ENCODE results near the gene SPSB1. TPM values are rescaled to one million over a fixed set of nuclear protein-coding genes. Genes with fewer than 3 reads are reported as not detected.

The SPSB1 gene
- total RNA-seq, 2 donors from 2014 or later, result 20.4 to 26.9 TPM

GRCh38 chr1:9362488-9362887 lies 69.8 kb downstream of the SPSB1 start:
- Histone ChIP-seq H3K27ac (ENCODE audit: low read depth, low read length) (no peak overlapping the region), H3K9ac (ENCODE audit: extremely low read depth, low read length, poor library complexity, severe bottlenecking) (no peak overlapping the region), H3K36me3 (ENCODE audit: control insufficient read depth, insufficient read depth, low read length) (peaks cover 4% of the 10 kb centered on the region), H3K4me1 (ENCODE audit: control insufficient read depth, insufficient read depth, low read length) (no peaks in the 10 kb centered on the region), H3K27me3 (ENCODE audit: control insufficient read depth, insufficient read depth, low read length, poor library complexity, severe bottlenecking) (no peaks in the 10 kb centered on the region), H3K4me3 (ENCODE audit: low read length) (no peak overlapping the region), H3K9me3 (ENCODE audit: control insufficient read depth, low read length) (no peaks in the 10 kb centered on the region)
- DNase-seq, result no peak
- Mint-ChIP-seq H3K4me1 (no peaks in the 10 kb centered on the region), H3K36me3 (ENCODE audit: low read depth) (peaks cover 20% of the 10 kb centered on the region), H3K27ac (no peak overlapping the region), H3K27me3 (ENCODE audit: insufficient read depth) (no peaks in the 10 kb centered on the region), H3K4me3 (no peak overlapping the region), H3K9me3 (no peaks in the 10 kb centered on the region)
- TF ChIP-seq, protein P1, sequence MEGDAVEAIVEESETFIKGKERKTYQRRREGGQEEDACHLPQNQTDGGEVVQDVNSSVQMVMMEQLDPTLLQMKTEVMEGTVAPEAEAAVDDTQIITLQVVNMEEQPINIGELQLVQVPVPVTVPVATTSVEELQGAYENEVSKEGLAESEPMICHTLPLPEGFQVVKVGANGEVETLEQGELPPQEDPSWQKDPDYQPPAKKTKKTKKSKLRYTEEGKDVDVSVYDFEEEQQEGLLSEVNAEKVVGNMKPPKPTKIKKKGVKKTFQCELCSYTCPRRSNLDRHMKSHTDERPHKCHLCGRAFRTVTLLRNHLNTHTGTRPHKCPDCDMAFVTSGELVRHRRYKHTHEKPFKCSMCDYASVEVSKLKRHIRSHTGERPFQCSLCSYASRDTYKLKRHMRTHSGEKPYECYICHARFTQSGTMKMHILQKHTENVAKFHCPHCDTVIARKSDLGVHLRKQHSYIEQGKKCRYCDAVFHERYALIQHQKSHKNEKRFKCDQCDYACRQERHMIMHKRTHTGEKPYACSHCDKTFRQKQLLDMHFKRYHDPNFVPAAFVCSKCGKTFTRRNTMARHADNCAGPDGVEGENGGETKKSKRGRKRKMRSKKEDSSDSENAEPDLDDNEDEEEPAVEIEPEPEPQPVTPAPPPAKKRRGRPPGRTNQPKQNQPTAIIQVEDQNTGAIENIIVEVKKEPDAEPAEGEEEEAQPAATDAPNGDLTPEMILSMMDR (conservative IDR thresholded peaks at IDR 0.05), result no peak
- 95 to 97% methylated on average over 10 to 12 of the region's 12 CpGs for WGBS, 2 experiments (ENCODE audit: insufficient coverage in 1 of 2, insufficient read length in 1 of 2)

DNA sequence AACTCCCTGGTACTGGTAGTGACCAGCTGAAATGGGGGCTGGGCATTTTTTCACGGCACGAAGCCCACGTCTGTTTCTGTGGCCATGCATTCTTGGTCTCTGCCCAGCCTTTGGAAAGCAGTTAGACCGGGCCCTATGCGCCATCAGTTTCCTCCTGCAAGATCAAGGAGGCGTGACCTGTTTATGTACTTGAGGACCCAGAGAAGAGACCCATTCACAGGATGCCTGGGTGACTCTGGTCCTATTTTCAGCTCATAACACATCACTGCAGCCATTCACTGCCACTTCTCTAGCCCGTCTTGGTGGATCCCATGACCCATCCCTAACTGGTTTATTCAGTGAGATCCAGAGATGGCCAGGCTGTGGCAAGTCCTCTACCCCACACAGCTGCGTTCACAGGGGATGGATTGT lies 70.4 kb downstream of the SPSB1 start:
- H3K27ac ChIP-seq (ENCODE audit: low read depth, low read length), result no peak overlapping the region
- WGBS, 2 experiments (ENCODE audit: insufficient coverage in 1 of 2, insufficient read length in 1 of 2), result 91 to 100% methylated on average over 4 to 8 of the region's 8 CpGs
- TF ChIP-seq, protein P1 (conservative IDR thresholded peaks at IDR 0.05), result no peak
- no peaks in the 10 kb centered on the region for H3K27me3 ChIP-seq (ENCODE audit: control insufficient read depth, insufficient read depth, low read length, poor library complexity, severe bottlenecking)
- DNase-seq, result no peak
- H3K4me3 ChIP-seq (ENCODE audit: low read length), result no peak overlapping the region
- no peaks in the 10 kb centered on the region for H3K4me1 ChIP-seq (ENCODE audit: control insufficient read depth, insufficient read depth, low read length)
- Mint-ChIP-seq H3K4me3 (no peak overlapping the region), H3K27ac (no peak overlapping the region), H3K36me3 (ENCODE audit: low read depth) (peaks cover 23% of the 10 kb centered on the region), H3K27me3 (ENCODE audit: insufficient read depth) (no peaks in the 10 kb centered on the region), H3K9me3 (no peaks in the 10 kb centered on the region), H3K4me1 (no peaks in the 10 kb centered on the region)
- H3K9ac ChIP-seq (ENCODE audit: extremely low read depth, low read length, poor library complexity, severe bottlenecking), result no peak overlapping the region
- no peaks in the 10 kb centered on the region for H3K36me3 ChIP-seq (ENCODE audit: control insufficient read depth, insufficient read depth, low read length)
- H3K9me3 ChIP-seq (ENCODE audit: control insufficient read depth, low read length), result no peaks in the 10 kb centered on the region

- Mint-ChIP-seq H3K9me3 (no peaks in the 10 kb centered on the region), H3K4me3 (no peak overlapping the region), H3K27ac (no peak overlapping the region), H3K36me3 (ENCODE audit: low read depth) (peaks cover 29% of the 10 kb centered on the region), H3K27me3 (ENCODE audit: insufficient read depth) (no peaks in the 10 kb centered on the region), H3K4me1 (peaks cover 4% of the 10 kb centered on the region)
- TF ChIP-seq, protein P1 (conservative IDR thresholded peaks at IDR 0.05), result no peak
- Histone ChIP-seq H3K4me3 (ENCODE audit: low read length) (no peak overlapping the region), H3K27ac (ENCODE audit: low read depth, low read length) (no peak overlapping the region), H3K9me3 (ENCODE audit: control insufficient read depth, low read length) (no peaks in the 10 kb centered on the region), H3K36me3 (ENCODE audit: control insufficient read depth, insufficient read depth, low read length) (no peaks in the 10 kb centered on the region), H3K27me3 (ENCODE audit: control insufficient read depth, insufficient read depth, low read length, poor library complexity, severe bottlenecking) (no peaks in the 10 kb centered on the region), H3K9ac (ENCODE audit: extremely low read depth, low read length, poor library complexity, severe bottlenecking) (no peak overlapping the region), H3K4me1 (ENCODE audit: control insufficient read depth, insufficient read depth, low read length) (no peaks in the 10 kb centered on the region)
- WGBS, 2 experiments (ENCODE audit: insufficient coverage in 1 of 2, insufficient read length in 1 of 2), result 60 to 93% methylated on average over 2 to 8 of the region's 8 CpGs
- DNase-seq, result no peak
Measured at GRCh38 chr1:9366298-9366697, 73.6 kb downstream of the SPSB1 start.
